ENCODE results near the gene LIFR. TPM values are rescaled to one million over a fixed set of nuclear protein-coding genes. Genes with fewer than 3 reads are reported as not detected.

The LIFR gene
- polyA plus RNA-seq, 1 donor: 43.1 TPM

DNA sequence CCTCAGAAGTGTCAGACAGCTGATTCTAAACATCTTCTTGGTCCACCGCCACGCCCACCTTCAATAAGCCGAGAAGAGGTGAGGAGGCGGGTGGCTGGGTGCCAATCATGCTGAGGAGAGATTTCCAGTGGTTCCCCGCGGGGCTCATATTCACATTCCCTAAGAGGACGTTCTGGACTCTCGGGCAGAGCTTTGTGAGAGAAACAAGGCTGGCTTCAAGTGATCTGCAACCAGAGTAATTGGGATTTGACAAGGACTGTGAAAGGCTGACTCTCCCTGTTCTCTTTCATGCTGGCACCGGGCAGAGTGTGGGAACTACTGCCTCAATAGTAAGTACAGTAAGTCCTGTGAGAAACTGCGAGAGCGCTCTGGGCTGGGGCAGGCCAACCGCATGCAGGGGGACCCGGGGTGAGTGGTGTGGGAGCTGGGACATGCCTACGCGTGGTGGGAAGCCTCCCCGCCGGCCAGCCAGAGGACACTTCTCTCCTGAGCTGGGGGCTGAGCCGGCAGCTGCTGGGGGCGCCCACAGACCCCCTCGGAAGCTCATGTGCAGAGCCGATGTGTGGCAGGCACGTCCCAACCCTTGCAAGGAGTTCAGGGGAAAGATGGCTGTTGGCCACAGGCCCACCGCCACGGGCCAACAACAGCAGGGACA is 110.9 kb downstream of the LIFR start:
- DNase-seq (ENCODE audit: low read depth): no peak

DNA sequence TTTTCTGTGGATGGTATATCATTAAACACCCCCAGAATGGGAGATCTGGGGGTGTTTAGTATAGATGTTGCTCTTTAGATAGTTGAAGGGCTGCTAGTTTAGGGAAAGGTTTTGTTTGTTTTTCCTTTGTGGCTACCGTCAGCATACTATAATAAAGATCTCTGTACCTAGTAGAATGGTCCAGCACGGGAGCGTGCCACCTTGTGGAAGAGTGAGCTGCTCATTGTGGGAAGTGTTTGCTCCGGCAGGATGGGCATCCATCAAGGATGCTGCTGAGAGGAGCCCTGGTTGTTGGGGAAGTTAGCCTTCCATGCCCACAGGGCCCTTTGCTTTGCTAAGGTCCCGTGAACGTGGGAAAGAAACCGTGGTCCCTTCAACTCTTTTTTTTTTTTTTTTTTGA is 113.1 kb downstream of the LIFR start:
- DNase-seq (ENCODE audit: low read depth): no peak

DNA sequence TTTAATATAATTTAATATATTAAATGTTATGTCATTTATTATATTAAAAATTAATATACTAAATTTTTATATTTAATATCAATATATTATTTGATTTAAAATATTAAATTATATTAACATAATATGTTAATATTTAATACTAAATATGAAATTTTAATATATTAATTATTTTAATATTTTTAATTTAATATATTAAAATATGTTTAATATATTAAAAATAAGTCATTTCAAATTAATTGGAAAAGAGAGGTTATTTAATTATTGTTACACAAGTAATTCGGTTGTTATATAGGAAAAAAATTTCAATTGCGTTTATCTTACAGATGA is 114.2 kb downstream of the LIFR start:
- DNase-seq (ENCODE audit: low read depth): no peak

DNA sequence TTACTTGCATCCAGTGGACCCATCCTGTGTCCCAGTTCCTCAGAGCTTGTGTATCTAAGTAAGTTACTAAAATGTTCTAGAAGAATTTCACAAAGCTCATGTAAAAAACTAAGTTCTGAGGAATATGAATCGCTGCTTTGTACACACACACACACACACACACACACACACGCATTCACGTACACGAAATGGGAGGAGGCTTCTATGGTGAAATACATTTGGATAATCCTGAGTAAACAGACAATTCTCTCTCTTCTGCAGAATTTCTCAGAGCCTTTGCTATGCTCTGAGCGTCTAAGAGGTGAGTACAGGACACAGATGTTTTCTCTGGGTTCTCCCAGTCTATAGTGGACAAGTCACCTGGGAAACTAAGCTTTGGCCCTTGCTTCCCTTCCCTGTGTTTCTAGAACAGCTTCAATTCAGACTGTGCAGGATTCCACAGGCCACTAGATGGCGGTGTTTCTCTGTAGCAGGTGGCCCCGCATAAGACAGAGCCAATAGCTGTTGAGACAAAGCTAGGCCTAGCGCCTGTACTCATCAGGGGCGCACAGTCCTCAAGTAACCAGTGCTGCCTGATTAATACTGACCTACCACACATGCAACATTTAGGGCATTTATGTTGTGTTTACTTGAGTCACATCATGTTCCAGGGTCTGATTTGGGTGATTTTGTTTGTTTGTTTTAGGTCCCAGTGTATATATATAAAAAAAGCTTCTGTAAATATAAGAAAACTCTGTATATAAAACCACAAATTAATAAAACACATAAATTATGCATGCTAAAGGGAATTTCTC is 114.8 kb downstream of the LIFR start:
- peak; percentile 81 for DNase-seq (ENCODE audit: low read depth)

DNA sequence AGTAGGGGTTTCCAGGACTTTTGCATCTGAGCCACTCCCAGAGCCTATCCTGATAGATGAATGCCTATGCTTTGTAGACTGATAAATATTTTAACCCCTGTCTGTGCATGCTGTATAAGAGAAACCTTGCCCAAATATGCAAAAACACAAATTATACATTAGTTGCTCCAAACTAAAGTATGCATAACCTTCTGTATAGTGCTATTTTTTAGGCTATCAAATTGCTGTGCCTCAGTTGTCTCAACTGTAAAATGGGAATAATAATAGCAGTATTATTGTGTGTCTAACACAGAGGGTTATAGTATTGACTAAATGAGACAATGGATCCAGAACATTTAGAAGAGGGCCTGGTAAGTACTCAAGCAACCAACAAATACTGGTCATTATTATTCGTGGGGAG is 117.7 kb downstream of the LIFR start:
- DNase-seq (ENCODE audit: low read depth): no peak

DNA sequence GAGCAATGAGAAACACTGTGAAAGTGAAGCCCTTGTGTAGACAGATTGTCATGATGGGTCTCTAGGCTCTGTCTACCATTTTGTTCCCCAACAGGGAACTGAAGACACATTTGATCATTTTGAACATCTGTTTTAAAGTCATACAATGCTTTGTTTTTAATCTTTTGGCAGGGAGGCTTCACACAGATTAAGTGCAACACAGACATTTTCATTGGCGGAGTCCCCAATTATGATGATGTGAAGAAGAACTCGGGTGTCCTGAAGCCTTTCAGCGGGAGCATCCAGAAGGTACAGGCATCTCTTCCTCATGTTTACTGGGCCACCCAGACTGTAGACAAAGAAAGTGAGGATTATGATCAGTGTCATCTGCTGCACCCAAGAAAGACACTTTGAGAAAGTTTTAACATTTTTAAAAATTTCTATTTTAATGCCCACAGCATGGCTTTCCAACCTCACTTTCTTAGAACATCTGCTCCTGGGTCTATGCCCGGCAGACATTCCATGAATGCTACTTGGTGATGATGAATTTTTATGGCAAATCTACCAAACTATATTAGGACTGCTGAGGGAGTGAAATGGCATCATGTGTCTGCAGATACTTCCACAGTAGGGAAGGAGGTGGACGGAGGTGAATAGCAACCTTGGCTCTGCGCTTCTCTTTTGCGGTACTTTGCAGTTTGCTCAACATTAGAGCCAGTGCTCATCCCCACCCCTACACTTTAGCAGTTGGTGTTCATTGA is 121.3 kb downstream of the LIFR start:
- DNase-seq (ENCODE audit: low read depth): no peak

DNA sequence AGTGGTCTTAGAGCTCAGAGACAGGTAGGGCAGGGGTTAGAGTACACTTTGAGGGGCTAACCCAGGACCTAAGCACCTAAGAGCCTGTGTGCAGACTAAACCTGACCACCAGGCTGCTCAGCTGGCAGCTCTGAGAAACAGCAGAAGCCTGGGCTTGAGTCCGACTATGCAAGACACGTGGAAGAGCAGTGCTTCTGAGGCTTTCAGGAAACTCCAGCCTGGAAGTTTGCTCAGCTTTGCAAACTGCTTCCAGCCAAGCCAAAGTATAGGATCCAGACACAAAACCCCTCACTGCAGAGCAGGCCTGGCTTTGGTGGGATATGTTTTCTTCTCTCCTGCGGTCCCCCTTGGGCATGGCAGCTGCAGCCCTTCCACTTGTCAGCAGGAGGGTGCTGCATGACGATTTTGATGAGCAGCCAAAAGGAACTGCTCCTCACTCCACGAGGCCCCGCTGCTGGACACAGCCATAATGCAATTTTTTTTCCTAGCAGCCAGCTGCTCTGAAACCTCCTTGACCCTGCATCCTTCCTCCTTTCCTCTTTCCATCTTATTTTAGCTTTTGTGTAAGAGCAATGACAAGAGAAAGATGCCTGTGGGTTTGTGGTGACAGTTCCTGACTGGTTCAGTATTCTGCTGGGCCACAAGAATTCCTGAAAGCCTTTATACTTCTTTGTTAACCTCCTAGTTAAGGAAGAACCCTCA is 123.1 kb downstream of the LIFR start:
- DNase-seq (ENCODE audit: low read depth): no peak

DNA sequence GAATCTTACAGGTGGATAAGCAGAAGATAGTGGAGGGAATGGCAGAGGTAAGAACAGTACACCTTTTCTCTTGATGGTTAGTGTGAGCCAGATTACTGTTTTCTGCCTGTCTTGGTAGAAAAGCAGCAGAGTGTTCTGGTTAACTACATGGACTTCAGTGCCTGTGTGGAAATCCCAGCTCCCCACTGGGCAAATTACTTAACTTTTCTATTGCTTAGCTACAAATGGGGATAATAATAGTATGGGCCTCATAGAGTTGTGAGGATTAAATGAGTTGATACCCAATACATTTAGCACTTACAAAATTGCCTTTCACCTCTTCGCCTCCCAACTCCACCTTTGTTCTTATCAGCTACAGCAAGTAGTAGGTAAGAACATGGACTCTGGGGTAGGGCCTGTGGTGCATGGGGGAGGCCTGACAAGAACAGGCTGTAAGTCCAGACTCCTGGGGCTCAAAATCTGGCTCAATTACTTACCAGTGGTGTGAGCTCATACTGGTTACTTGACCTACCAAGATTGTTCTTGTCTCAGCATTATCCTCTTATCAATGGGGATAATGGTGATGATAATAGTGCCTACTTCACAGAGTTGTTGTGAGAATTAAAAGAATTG is 125.1 kb downstream of the LIFR start:
- DNase-seq (ENCODE audit: low read depth): no peak

DNA sequence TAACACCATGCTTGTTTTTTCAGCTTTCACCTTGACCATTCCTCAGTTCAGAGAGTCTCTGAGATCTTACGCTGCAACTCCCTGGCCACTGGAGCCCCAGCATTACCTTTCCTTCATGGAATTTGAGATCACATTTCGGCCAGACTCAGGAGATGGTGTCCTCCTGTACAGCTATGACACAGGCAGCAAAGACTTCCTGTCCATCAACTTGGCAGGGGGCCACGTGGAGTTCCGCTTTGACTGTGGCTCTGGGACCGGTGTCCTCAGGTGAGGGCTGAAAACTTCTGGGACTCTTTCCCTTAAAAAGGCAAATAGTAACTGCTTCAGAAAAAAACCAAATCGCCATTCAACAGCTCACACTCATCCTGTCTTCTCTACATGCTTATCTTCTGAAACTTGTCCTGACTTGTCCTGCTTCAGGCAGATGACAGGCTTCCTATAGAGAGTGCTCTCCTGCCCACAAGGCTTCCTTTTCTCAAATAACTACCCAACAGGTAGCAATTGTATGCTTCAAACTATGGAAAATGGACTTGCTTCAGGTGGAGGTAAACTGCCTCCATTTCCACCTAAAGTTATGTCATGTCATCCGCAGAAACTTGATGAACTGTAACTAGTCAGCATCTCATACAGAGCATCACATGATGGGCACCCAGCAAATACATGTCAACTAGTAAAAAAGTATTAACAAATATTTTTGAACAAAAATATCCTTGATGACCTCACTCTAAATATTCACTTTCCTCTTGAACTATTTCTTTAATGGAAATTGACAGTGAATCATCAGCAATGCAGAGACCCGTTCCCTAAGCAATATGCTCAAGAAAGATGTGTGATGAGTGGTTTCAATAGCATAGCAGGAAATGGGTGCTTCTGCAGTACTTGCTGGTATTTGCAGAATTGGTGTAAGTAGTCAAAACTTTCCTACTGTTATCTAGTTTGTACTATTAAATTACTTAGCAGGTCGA is 129.2 kb downstream of the LIFR start:
- no peak for DNase-seq (ENCODE audit: low read depth)

DNA sequence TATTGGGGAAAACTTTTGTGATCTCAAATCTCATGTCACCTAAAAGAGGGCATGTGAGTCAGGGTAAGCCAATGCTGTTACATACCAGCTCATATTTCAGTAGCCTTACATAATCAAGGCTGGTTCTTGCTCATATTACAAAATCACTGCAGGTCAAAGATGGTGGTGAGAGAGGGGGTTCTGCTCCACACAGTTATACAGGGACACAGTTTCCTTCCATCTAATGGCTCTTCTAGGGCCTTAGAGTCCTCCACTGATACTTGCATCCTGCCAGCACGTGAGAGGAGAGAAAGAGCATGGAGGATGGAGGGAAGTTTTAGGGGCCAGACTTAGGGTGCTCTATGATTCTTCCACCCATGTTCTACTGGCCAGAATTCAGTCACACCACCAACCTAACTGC is 130.0 kb downstream of the LIFR start:
- no peak for DNase-seq (ENCODE audit: low read depth)
